Suppressor macrophage treated with lipopolysaccharide for 1 hour (primary cell): ENCODE results near the gene GNAL.

ENCODE experiments used
- DNase-seq, 3 donors: peaks; one replicate each; pipeline ENCODE4 v3.0.0-alpha.2; 2020 to 2022

The GNAL gene

GRCh38 chr18:11729556-11729955 lies 40.5 kb downstream of the GNAL start:
- DNase-seq = no peak

- DNase-seq = peak; percentile 74 to 88 (median 84)
These were observed 44.0 kb downstream of the GNAL start for GRCh38 chr18:11733031-11733430.

- peak in 1 of 3 donors; percentile 15 for DNase-seq
These were observed 47.6 kb downstream of the GNAL start for GRCh38 chr18:11736656-11737055.

GRCh38 chr18:11739893-11740292 lies 50.8 kb downstream of the GNAL start:
- no peak for DNase-seq

- DNase-seq = no peak
These were observed 51.4 kb downstream of the GNAL start for GRCh38 chr18:11740461-11740860.

GRCh38 chr18:11741505-11742145 lies 52.6 kb downstream of the GNAL start:
- peak; percentile 30 to 40 (median 37) for DNase-seq

- no peak for DNase-seq
These were observed 56.5 kb downstream of the GNAL start for GRCh38 chr18:11745521-11745920.

- no peak for DNase-seq
These were observed 58.2 kb downstream of the GNAL start for GRCh38 chr18:11747286-11747685.

- DNase-seq = no peak
These were observed 58.7 kb downstream of the GNAL start for GRCh38 chr18:11747731-11748130.

GRCh38 chr18:11749305-11749704 lies 60.2 kb downstream of the GNAL start:
- DNase-seq = no peak

GRCh38 chr18:11750171-11750570 lies 61.1 kb downstream of the GNAL start:
- DNase-seq = no peak

- no peak for DNase-seq
These were observed 61.7 kb downstream of the GNAL start for GRCh38 chr18:11750581-11751310.

GRCh38 chr18:11751341-11752115 lies 62.5 kb downstream of the GNAL start:
- no peak for DNase-seq

- DNase-seq = peak; percentile 38 to 69 (median 56)
These were observed 63.2 kb downstream of the GNAL start for GRCh38 chr18:11752116-11752911.

- DNase-seq = no peak
These were observed 65.9 kb downstream of the GNAL start for GRCh38 chr18:11754979-11755378.

- no peak for DNase-seq
These were observed 68.1 kb downstream of the GNAL start for GRCh38 chr18:11757084-11757590.

GRCh38 chr18:11759456-11759855 lies 70.4 kb downstream of the GNAL start:
- DNase-seq = no peak

- no peak for DNase-seq
These were observed 71.6 kb downstream of the GNAL start for GRCh38 chr18:11760498-11761167.

- DNase-seq = no peak
These were observed 72.5 kb downstream of the GNAL start for GRCh38 chr18:11761553-11761952.

- no peak for DNase-seq
These were observed 73.4 kb downstream of the GNAL start for GRCh38 chr18:11762429-11762828.

GRCh38 chr18:11767329-11767728 lies 78.3 kb downstream of the GNAL start:
- no peak for DNase-seq

GRCh38 chr18:11767935-11768334 lies 78.9 kb downstream of the GNAL start:
- DNase-seq = peak in 1 of 3 donors; percentile 12
